NCI-H187 treated with DMSO at 0.1 percent for 48 hours (cell line): Measurements from ENCODE around the gene NTN1.
"Not testable (repeated sequence)": the region's sequence is repeated elsewhere in the genome, so short reads cannot be mapped to it uniquely, and the experiment has no call there.

Experiments used
- DNase-seq: peaks from one replicate; lab custom pipeline; 2025; lab: John Stamatoyannopoulos, UW

The NTN1 gene

DNA sequence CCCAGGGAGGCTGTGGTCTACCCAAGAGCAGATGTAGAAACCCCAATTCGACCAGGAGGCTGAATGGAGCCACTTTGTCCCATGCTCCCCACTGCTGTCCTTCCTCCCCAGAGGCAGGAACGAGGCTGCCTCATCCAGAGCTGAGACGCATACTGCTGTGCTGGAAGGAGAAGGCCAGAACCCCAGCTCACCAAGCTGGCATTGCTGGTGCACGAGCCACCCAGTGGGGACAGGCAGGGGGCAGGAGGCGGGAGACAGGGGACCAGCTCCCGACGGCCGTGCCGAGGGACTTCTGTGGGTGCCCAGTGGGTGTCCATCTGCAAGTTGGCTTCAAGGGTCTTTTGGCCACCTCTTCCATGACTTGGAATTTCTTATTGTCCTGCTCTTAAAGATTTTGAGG, 66.6 kb downstream of the NTN1 start:
- DNase-seq = no peak

DNA sequence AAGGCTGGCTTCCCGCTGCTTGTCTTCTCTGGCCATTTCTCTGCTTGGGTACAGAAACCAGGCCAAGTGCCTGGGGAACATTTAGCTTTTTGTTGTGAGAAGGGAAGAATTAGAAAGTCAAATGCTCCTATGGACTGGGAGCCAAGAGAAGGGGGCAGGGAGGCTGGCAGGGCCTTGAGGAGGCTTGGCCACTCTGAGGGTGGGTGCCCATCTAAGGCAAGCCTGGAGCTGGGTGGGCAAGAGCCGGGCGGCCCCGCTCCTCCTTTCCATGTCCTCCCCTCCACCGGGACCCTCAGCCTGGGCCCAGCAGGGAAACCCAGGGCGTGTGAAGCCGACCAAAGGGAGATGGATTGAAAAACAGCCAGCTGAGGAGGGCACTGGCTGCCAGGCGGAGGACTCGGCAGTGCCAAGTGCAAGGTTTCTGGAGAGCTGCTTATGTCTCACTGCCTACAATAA, 69.4 kb downstream of the NTN1 start:
- DNase-seq = no peak

DNA sequence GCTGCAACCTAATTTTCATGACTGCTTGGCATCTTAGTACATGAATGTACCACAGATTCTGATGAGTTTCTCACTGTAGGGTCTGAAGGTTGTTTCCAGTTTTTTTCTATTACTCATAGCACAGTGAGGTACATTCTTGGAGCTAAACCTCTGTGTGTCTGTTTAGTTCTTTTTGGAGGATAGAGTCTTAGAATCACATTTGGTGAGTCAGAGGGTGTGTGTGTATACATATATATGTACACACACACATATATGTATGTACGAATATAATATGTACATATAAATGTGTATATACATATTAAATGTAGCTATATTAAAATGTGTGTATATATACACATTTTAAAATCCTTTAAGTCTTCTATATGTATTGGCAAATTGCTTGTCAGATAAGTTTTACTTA, 72.9 kb downstream of the NTN1 start:
- DNase-seq = no peak

DNA sequence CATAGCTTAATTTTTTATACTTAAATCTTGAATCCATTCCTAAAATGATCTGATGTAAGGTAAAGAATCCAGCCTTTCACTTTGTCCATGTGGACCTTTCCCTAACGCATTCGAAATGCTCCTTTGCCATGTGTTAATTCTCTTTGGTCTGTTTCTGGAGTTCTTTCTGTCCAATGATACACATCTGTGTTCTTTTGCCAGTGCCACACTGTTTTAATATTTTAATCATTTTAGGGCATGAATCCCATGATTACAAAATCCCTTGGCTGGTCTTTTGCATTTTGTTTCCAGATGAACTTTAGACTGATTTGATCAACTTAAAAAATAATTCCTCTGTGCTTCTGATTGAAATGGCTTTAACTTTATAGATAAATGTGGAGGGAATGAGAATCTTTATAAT, 74.1 kb downstream of the NTN1 start:
- no peak for DNase-seq

DNA sequence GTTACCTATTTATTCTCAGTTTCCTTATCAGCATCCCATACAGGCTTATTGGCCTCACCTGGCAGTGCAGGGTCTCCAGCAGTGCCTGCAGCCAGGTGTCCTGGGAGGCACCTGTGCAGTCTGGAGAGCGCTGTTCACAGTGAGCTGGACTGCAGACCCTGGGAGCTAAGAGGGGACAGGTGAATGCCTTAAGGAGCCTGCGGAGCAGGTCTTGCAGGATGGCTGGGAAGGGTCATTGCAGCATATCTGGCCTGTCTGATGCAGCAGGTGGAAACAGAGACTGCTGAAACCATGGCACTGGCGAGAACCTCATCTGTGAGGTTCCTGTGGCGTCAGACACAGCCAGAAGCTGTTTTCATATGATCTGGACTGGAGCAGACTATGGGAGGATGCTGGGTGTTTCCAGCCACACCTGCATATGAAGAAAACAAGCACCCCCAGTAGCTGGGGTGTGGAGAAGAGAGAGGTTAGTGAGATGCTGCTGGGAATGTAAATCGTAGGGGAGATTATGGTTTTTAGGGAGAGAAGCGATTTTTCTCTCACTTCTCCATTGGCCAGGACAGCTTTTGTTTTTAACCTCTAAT, 77.0 kb downstream of the NTN1 start:
- DNase-seq = no peak

DNA sequence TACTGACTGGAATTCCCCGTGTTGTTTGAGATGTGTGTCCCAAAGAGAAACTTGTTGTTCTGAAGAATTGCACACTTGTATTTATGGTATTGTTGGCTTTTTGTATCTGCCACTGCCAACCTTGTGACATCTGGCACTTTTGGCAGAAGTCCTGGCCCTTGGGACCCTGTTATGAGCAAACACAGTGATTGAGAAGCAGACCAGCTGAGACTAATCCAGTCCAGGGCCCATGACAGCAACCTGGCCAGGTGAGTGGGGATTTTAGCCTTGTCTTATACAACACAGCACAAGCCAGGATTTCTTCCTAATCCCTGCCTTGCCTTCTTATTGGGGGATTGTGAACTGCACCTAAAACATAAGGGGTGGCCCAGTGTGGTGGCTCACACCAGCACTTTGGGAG, 80.0 kb downstream of the NTN1 start:
- DNase-seq = no peak

DNA sequence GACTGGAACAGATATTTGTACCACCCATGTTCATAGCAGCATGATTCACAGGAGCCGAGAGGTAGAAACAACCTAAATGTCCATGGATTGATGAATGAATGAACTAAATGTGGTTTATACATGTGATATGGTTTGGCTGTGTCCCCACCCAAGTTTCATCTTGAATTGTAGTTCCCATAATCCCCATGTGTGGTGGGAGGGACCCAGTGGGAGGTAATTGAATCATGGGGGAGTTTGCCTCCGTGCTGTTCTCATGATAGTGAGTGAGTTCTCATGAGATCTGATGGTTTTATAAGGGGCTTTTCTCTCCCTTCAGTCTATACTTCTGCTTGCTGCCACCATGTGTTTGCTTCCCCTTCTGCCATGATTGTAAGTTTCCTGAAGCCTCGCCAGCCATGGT, 81.9 kb downstream of the NTN1 start:
- DNase-seq = not testable (repeated sequence)

DNA sequence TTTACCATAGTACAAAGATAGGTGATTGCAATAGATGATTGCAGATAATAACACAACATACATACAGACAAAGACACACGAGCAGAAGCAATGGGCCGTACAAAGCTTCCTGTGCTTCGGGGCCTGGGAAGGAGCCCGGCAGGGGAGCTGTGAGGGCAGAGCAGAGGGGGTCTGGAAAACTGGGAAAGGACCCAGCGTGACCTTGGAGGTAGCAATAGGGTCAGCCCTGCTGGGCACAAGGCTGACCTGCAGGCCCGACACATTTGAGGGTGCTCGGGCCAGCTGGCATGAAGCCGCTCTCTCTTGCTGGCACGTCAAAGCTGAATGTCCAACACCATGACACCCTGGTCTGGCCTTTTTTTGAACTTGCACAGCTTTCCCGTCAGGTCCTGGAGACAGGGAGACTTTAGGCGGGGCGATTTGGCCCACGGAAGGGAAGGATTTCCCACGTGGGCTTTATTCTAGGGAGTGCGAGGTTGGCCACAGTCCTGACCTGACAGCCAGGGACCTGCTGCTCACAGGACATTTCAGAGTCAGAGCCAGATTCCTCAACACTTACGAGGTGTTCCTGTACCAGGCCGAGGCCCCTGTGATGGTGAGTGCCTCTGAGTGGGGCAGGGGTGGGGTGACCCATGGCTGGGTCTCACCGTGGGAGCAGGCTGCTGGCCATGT, 83.2 kb downstream of the NTN1 start:
- no peak for DNase-seq

DNA sequence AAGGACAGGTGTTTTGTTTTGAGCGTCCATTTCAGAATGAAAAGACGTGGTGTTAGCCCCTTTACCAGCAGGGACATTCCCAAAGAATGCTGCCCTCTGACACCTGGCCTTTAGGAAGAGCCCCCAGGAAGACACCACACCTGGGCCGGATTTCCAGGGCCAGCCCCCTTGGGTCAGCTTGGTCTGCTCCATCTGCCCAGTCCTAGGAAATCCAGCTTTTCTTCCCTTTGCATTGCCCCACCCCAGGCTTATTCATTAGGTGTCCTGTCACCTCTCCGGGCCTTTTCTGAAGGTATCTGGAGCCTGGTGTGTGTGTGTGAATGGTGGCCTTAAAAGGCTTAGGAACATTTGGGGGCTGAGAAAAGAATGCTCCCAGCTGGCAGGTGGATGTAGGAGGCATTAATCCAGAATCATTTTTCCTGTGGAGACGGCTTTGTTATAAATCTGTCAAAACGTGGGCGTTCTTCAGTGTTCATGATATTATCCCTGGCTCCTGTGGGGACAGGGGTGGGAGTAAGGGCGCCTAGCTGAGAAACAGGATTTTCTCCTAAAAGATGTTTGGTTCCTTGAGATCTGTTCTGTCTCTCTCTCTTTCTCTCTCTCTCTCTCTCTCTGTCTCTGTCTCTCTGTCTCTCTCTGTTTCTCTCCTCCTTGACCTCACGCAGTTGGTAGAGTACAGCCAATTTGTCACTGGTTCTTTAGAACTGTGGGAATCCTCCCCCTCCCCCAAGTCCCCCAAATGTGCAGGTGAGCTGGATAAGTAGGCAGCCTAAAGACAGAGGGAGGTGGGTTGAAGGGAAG, 84.0 kb downstream of the NTN1 start:
- no peak for DNase-seq

DNA sequence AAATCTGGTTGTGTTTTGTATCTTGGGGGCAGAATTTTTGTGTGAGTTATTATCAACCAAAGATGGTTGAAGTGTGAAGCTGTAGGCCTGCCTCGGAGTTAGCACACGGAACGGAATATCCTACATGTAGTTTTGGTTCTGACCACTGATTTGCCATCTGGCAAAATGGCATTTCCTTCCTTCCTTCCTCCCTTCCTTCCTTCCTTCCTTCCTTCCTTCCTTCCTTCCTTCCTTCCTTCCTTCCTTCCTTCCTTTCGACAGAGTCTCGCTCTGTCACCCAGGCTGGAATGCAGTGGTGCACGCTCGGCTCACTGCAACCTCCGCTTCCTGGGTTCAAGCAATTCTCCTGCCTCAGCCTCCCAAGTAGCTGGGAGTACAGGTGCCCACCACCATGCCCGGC, 85.0 kb downstream of the NTN1 start:
- not testable (repeated sequence) for DNase-seq

DNA sequence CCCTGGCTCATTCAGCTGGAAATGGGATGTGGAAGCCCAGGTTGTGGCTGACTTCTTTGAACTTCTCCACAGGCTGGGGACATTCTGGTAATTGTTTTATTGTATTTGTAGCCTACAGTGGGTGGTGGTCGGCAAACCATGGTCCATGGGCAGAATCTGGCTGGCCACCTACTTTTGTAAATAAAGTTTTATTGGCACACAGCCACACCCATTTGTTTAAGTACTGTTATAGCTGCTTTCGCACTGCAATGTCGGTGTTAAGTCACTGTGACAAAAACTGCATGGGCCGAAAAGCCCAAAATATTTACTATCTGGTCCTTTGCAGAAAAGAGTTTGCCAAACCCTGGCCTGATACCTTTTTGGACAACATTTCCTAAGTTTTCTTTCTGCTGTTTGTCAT, 86.2 kb downstream of the NTN1 start:
- DNase-seq = no peak

DNA sequence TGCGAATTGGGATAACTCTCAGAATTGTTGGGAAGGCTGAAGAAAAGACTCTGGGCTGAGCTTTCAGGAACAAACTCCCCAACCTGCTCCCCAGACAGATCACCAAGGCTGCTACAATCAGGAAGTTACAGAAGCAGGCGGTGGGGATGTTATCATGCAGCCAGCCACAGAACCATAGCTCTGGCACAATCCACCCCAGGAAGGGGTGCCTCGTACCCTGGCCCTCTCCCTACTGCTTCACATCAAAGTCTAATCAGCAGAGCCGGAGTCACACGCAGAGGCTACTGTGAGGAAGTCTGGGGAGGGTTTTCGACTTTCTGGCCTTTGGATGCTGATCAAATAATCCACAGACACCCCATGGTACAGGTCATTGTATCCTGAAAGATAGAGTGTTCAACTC, 86.8 kb downstream of the NTN1 start:
- DNase-seq = no peak

DNA sequence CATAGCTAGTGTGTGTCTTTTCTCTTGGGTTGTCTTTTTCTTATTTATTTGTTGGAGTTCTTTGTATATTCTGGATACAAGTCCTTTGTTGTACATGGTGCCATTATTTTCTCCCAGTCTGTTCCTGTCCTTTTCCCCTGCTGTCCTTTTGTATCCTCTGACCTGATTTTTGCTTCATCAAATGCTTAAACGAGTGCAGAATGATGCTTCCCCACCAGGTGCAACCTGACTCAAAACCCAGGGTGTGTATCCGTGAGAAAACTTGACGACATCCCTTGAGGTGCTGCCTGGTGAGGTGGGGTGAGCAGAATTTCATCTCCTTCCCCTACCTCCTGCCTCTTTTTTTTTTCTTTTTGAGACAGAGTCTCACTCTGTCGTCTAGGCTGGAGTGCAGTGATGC, 88.6 kb downstream of the NTN1 start:
- no peak for DNase-seq

DNA sequence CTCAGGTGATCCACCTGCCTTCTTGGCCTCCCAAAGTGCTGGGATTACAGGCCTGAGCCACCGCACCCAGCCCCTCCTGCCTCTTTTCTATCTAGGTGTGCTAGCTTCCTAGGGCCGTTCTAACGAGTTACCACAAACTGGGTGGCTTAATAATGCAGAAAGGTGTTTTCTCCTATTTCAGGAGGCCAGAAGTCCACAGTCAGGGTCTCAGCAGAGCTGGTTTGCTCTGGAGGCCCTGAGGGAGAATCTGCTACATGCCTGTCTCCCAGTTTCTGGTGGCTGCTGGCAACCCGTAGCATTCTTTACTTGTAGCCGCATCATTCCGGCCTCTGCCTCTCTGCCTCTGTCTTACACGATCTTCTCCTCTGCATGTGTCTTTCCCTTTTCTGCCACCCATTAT, 89.2 kb downstream of the NTN1 start:
- no peak for DNase-seq

DNA sequence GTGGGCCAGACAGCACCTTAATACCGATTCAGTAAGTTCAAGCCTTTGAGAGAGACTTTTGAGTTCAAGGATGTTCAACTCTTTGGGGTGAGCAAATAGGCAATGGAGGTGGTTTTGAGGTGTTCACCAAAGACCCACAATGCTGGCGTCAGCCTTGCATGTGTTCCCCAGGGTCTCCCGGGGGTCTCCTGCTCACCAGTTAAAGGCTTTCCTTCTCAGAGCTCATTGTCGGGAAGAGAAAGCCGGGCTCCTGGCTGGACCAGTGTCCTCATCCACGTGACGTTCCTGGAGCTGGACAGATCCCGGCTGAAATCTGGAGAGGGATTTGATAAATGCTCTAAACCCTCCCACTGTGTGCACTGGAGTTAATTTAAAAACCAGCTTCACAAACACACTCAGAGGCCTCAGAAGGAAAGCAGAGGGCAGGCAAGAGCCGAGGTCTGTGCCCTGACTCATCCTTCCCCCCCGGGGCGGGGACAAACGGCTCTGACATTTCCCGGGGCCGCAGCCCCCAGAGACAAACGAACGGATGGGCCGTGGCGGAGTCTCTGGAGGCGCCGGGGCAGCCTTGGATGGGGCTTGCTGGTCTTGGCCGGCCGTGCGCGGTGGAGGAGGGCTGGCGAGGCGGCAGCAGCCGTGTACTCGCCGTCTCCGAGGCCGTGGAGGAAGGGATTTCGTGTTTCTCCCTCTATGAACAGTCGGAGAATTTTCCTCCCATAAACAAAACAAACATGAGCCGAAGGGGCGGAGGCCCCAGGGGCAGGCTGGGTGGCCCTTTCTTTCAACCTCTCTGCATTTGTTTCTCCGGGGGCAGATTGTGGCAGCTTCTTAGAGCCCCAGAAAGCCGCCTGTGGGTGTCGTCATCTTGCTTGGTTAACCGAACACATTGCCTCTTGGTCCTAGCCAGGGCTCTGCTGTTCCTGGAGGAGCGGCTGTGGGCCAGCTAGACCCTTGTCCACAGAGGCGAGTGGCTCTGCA, 94.2 kb downstream of the NTN1 start:
- no peak for DNase-seq

DNA sequence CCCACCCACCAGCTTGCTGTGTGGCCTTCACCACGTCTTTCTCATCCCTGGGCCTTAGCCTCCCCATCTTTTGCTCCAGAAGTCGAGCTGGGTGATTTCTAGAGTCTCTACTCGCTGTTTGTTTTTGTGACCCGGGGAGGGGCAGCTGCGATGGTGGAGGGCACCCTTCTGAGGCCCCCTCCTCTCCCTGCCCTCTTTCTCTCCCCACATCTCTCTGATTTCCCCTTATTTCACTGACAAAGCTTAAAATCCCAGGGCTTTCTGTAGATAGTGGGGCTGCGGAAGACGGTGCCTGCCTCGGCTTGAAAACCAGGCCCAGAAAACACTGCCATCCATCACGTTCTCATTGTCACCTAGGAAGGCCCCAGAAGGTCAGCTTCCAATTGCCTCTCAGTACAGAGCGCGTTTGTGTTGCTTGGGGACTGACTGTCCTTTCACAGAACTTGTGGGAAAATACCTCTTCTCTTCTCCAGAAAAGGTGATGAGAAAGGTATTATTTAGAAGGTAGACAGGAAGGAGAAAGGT, 95.1 kb downstream of the NTN1 start:
- DNase-seq = no peak

DNA sequence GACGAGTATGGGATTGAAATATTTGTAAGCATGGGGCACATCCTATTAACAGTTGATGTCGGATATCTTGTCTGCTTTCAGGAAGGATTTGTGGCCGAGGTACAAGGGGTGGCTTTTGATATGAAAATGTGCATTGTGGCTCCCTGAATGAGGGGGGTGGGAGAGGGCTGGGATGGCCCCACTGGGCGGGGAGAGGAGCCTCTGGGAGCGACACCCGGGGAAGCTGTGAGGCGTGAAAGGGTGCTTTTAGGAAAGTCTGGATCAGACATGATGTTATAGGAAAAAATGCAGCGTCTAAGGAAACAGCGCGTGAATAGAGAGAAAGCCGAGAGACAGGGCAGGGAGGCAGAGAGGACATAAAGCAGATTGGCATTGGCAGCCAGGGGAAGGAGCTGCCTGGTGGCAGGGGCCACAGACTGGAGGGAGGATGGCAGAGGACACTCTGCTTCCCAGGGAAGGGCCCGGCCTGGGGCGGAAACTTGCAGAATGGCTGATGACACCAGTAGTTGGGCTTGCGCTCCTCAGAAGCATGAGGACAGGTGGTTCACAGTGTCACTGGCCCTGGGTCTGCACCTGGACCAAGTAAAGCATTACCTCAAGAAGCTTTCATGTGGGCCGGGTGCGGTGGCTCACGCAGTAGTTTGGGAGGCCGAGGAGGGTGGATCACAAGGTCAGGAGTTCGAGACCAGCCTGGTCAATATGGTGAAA, 95.7 kb downstream of the NTN1 start:
- no peak for DNase-seq

DNA sequence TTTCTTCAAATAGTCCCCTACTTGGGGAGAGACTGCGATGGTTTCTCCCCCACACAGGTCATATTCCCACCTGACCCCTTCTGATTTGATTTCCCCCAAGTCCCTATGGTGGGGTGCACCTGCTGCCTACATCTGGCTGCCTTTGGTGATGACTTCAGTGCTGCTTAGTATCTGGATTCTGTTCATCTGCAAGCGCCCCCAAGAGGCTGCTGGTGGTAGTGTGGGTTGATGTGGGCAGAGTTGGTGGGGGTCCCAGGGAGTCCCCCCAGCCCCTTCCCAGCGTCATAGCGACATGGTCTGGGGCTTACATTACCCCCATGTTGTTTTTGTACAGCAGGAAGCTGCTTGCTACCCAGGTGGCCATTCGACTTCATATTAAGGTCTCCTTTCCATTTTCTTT, 99.2 kb downstream of the NTN1 start:
- no peak for DNase-seq

DNA sequence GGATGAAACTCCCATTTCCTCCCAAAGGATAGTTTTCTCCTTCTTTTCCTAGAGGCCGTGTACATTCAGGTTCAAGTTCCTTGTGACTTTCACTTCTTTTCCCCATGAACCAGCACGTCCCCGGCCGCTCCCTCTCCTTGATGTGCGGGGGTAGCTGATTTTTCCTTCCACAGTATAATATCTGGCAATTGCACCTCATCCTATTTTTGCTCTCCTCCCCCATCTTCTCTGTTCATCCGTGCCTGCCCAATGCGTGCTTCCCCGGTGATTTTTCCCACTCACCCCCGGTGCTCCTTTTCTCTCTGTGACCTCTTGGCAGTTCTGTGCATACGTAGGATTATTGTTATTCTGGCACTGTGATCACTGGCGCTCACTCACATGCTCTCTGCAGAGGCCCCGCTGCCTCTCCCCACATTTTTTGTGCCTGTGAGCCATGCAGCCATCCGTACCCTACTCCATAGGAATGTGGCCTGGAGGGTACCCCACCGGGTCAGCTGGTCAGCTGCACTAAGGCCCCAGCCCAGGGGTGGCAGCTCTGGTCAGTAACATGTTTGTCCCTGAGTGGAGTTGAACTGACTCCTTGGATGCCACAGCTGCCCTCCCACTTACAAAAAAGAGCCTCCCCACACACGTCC, 100.0 kb downstream of the NTN1 start:
- no peak for DNase-seq

DNA sequence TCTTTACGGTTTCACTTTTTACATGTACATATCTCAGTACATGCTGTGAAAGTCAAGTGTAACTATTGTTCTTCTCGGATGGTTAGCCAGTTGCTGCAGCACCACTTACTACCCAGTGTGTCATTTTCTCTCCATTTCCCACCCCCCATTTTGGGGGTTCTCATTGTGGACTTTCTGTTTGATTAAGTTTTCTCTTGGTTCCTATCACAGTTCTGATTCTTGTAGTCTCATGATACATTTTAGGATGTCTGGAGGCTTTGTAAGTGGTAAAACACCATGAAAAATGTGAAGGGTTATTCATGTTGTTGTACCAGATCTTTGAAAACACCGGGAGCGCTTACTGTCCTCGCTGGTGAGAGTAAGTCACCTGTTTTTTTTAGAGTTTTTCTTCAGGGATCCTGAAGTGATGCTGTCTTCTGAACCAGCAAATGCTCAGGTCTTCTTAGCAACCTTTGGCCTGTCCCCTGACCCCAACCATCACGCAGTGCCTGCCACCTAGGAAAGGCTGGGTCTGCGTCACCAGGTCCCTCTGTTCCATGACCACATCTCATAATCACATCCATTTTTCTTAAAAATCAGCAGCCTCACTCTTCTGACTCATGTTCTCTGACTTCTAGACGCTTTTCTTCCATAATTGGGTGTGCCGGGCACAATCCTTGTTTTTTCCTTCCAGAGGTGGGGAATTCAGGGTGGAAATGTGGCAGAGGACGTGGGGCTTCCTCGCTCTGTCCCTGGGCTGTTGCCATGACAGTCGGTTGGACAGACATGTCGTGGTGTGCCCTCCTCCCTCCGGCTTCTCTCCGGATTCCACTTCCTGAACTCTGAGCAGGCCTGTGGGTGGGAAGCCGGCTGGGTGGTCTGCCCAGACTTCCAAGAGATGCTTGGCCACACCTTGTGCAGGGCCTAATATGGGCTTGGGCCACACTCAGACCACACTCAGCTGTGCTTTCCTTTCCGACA, 102.6 kb downstream of the NTN1 start:
- no peak for DNase-seq
